ENCODE results near the gene SLX4IP.

DNA sequence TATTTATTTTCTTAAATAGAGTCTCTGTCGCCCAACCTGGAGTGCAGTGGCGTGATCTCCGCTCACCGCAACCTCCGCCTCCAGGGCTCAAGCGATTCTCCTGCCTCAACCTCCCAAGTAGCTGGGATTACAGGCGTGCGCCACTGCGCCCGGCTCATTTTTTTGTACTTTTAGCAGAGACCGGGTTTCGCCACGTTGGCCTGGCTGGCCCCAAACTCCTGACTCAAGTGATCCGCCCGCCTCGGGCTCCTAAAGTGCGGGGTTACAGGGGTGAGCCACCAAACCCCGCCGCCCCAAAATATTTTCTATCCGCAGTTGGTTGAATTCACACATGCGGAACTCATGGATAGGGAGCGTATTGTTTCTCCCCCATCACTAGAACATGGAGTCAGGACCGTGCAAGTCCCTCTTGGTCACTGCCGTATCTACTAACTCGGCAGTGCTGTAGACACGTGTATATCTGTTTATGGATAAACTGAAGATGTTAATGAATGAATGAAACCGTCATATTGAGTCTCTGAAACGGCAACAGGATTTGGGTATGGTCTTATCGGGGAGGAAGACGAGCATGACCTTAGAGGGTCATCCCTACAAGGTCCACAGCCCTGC, 2.0 kb upstream of the SLX4IP start:
- TF ChIP-seq, protein P1, sequence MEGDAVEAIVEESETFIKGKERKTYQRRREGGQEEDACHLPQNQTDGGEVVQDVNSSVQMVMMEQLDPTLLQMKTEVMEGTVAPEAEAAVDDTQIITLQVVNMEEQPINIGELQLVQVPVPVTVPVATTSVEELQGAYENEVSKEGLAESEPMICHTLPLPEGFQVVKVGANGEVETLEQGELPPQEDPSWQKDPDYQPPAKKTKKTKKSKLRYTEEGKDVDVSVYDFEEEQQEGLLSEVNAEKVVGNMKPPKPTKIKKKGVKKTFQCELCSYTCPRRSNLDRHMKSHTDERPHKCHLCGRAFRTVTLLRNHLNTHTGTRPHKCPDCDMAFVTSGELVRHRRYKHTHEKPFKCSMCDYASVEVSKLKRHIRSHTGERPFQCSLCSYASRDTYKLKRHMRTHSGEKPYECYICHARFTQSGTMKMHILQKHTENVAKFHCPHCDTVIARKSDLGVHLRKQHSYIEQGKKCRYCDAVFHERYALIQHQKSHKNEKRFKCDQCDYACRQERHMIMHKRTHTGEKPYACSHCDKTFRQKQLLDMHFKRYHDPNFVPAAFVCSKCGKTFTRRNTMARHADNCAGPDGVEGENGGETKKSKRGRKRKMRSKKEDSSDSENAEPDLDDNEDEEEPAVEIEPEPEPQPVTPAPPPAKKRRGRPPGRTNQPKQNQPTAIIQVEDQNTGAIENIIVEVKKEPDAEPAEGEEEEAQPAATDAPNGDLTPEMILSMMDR (IDR thresholded peaks at IDR 0.05): no peak
- TF ChIP-seq POLR2A (IDR thresholded peaks at IDR 0.05): no peak

All from esophagus squamous epithelium (tissue), 4 donors.